ENCODE data around the gene TRMT11. TPM values are rescaled to one million over a fixed set of nuclear protein-coding genes. Genes with fewer than 3 reads are reported as not detected.

The TRMT11 gene
- polyA plus RNA-seq, 3 donors = 2.1 to 3.3 (median 2.1) TPM

GRCh38 chr6:126040394-126040793, 54.1 kb downstream of the TRMT11 start:
- no peaks in the 10 kb centered on the region for H3K27me3 Mint-ChIP-seq (ENCODE audit: low read depth in 3 of 3)
- no peak overlapping the region for H3K4me3 ChIP-seq (replicated peaks in 1 of 3; ENCODE audit: low read depth in 2 of 3, low read length in 3 of 3)
- H3K9ac ChIP-seq (ENCODE audit: insufficient read depth, low read length, poor library complexity, severe bottlenecking) = peak overlapping the region; percentile 29
- peak overlapping the region; percentile 43 for H2AFZ ChIP-seq (ENCODE audit: insufficient read depth, low read depth, low read length, poor library complexity, severe bottlenecking)
- no peaks in the 10 kb centered on the region for H3K9me3 ChIP-seq (replicated peaks in 1 of 2; ENCODE audit: control insufficient read depth in 1 of 2, insufficient read depth in 1 of 2, low read length in 2 of 2)
- no CpG with 5 or more reads among the region's 4 CpGs for WGBS (ENCODE audit: insufficient coverage)
- no peaks in the 10 kb centered on the region for H4K20me1 ChIP-seq (ENCODE audit: insufficient read depth, low read length)
- peak overlapping the region; percentile 44 to 90 (median 80) for H3K27ac Mint-ChIP-seq
- peaks cover 16% of the 10 kb centered on the region for H3K4me1 Mint-ChIP-seq
- H3K4me2 ChIP-seq (replicated peaks; ENCODE audit: extremely low read depth, low read length, poor library complexity, severe bottlenecking) = peak overlapping the region; percentile 43
- H3K27ac ChIP-seq (ENCODE audit: low read depth in 1 of 2, low read length in 2 of 2) = peak overlapping the region; percentile 36 to 73
- H3K27me3 ChIP-seq (ENCODE audit: control insufficient read depth in 2 of 2, insufficient read depth in 2 of 2, low read length in 2 of 2) = no peaks in the 10 kb centered on the region
- intact Hi-C loops (cut with micrococcal nuclease) = no loop called here
- H3K79me2 ChIP-seq (ENCODE audit: insufficient read depth, low read length) = no peaks in the 10 kb centered on the region
- H3K4me3 Mint-ChIP-seq = no peak overlapping the region
- peaks cover 0 to 7% (median 0%) of the 10 kb centered on the region in 7 donors for H3K9me3 Mint-ChIP-seq
- H3K4me1 ChIP-seq (ENCODE audit: control insufficient read depth in 1 of 2, insufficient read depth in 2 of 2, low read length in 2 of 2) = peaks cover 10 to 15% of the 10 kb centered on the region in 2 donors
- no peaks in the 10 kb centered on the region for H3K36me3 ChIP-seq (replicated peaks in 1 of 2; ENCODE audit: control insufficient read depth in 1 of 2, insufficient read depth in 2 of 2, low read length in 2 of 2)
- TF ChIP-seq CTCF (IDR thresholded peaks at IDR 0.05) = no peak
- peaks cover 21 to 36% of the 10 kb centered on the region in 2 donors for H3K36me3 Mint-ChIP-seq
- no peak for DNase-seq

- DNase-seq = peak; percentile 45 to 82 (median 69)
- H3K27ac ChIP-seq (ENCODE audit: low read depth in 1 of 2, low read length in 2 of 2) = peak overlapping the region; percentile 36 to 73
- no peak for TF ChIP-seq CTCF (IDR thresholded peaks at IDR 0.05)
- peak overlapping the region; percentile 29 for H3K9ac ChIP-seq (ENCODE audit: insufficient read depth, low read length, poor library complexity, severe bottlenecking)
- H3K4me3 ChIP-seq (replicated peaks in 1 of 3; ENCODE audit: low read depth in 2 of 3, low read length in 3 of 3) = no peak overlapping the region
- Mint-ChIP-seq H3K4me1 (peaks cover 16% of the 10 kb centered on the region), H3K4me3 (no peak overlapping the region), H3K27ac (peak overlapping the region; percentile 44 to 90 (median 80)), H3K36me3 (peaks cover 21 to 32% of the 10 kb centered on the region in 2 donors), H3K9me3 (peaks cover 0 to 7% (median 0%) of the 10 kb centered on the region in 7 donors), H3K27me3 (ENCODE audit: low read depth in 3 of 3) (no peaks in the 10 kb centered on the region)
- intact Hi-C loops (cut with micrococcal nuclease) = no loop called here
- no peaks in the 10 kb centered on the region for H3K79me2 ChIP-seq (ENCODE audit: insufficient read depth, low read length)
- no peaks in the 10 kb centered on the region for H3K9me3 ChIP-seq (replicated peaks in 1 of 2; ENCODE audit: control insufficient read depth in 1 of 2, insufficient read depth in 1 of 2, low read length in 2 of 2)
- no peaks in the 10 kb centered on the region for H4K20me1 ChIP-seq (ENCODE audit: insufficient read depth, low read length)
- H2AFZ ChIP-seq (ENCODE audit: insufficient read depth, low read depth, low read length, poor library complexity, severe bottlenecking) = peak overlapping the region; percentile 43
- H3K27me3 ChIP-seq (ENCODE audit: control insufficient read depth in 2 of 2, insufficient read depth in 2 of 2, low read length in 2 of 2) = no peaks in the 10 kb centered on the region
- H3K4me2 ChIP-seq (replicated peaks; ENCODE audit: extremely low read depth, low read length, poor library complexity, severe bottlenecking) = peak overlapping the region; percentile 43
- H3K4me1 ChIP-seq (ENCODE audit: control insufficient read depth in 1 of 2, insufficient read depth in 2 of 2, low read length in 2 of 2) = peaks cover 10 to 15% of the 10 kb centered on the region in 2 donors
- WGBS (ENCODE audit: insufficient coverage) = no CpG with 5 or more reads among the region's 1 CpG
- no peaks in the 10 kb centered on the region for H3K36me3 ChIP-seq (replicated peaks in 1 of 2; ENCODE audit: control insufficient read depth in 1 of 2, insufficient read depth in 2 of 2, low read length in 2 of 2)
These were observed 54.5 kb downstream of the TRMT11 start for GRCh38 chr6:126040826-126041225.
